Liver (tissue), 9 donors: ENCODE data around the gene HIP1R. TPM values are rescaled to one million over a fixed set of nuclear protein-coding genes. Genes with fewer than 3 reads are reported as not detected.

ENCODE experiments used
- DNase-seq: peaks from one replicate; pipeline ENCODE4 v3.0.0-alpha.2; 2017; ENCODE audit warnings: low spot score
- H3K27ac ChIP-seq, 2 donors: one replicate each; pipeline ENCODE4 v1.7.0; 2013; ENCODE audit warnings: inconsistent platforms in 2 of 2, low read length in 2 of 2, control low read depth in 1 of 2, low read depth in 1 of 2, mild to moderate bottlenecking in 1 of 2
- H3K27me3 ChIP-seq, 4 donors: one replicate each; pipeline versions ENCODE4 v1.6.1 to v1.7.0; 2013; ENCODE audit warnings: low read length in 3 of 4, inconsistent platforms in 1 of 4, mild to moderate bottlenecking in 1 of 4, moderate library complexity in 1 of 4; ENCODE audit not compliant: control insufficient read depth in 4 of 4, insufficient read depth in 4 of 4
- H3K36me3 ChIP-seq, 4 donors: one replicate each; pipeline versions ENCODE4 v1.6.1 to v1.7.0; 2013; ENCODE audit warnings: low read length in 3 of 4, mild to moderate bottlenecking in 3 of 4, low read depth in 1 of 4, moderate library complexity in 1 of 4; ENCODE audit not compliant: control insufficient read depth in 4 of 4, insufficient read depth in 3 of 4
- H3K4me1 ChIP-seq, 4 donors: one replicate each; pipeline versions ENCODE4 v1.6.1 to v1.7.0; 2013; ENCODE audit warnings: low read length in 3 of 4, mild to moderate bottlenecking in 3 of 4, moderate library complexity in 1 of 4; ENCODE audit not compliant: control insufficient read depth in 4 of 4, insufficient read depth in 4 of 4
- H3K4me3 ChIP-seq, 3 donors: one replicate each; pipeline versions ENCODE4 v1.6.1 to v1.7.0; 2013; ENCODE audit warnings: low read length in 3 of 3, control low read depth in 1 of 3, low read depth in 1 of 3, mild to moderate bottlenecking in 1 of 3
- H3K9ac ChIP-seq, 2 donors: one replicate each; pipeline ENCODE4 v1.7.0; 2013; ENCODE audit warnings: low read length in 2 of 2, mild to moderate bottlenecking in 2 of 2, moderate library complexity in 2 of 2, control low read depth in 1 of 2, low read depth in 1 of 2
- H3K9me3 ChIP-seq, 4 donors: one replicate each; pipeline versions ENCODE4 v1.6.1 to v1.7.0; 2013; ENCODE audit warnings: low read length in 3 of 4; ENCODE audit not compliant: control insufficient read depth in 4 of 4
- EGR1 ChIP-seq, 2 donors: IDR thresholded peaks; 2 replicates each; pipeline ENCODE4 v1.6.1; 2016 to 2018; ENCODE audit warnings: antibody characterized with exemption in 2 of 2, low read depth in 2 of 2
- FOXA1 ChIP-seq: IDR thresholded peaks from 2 replicates; pipeline ENCODE4 v1.6.1; 2016; ENCODE audit warnings: antibody characterized with exemption
- FOXA2 ChIP-seq: IDR thresholded peaks from 2 replicates; pipeline ENCODE4 v1.6.1; 2016; ENCODE audit warnings: antibody characterized with exemption
- GABPA ChIP-seq, 2 donors: IDR thresholded peaks in 1 of 2; conservative IDR thresholded peaks in 1 of 2; 2 replicates each; pipeline ENCODE4 v1.6.1; 2016; ENCODE audit warnings: antibody characterized with exemption in 2 of 2, mild to moderate bottlenecking in 1 of 2, moderate library complexity in 1 of 2
- HNF4A ChIP-seq, 2 donors: conservative IDR thresholded peaks; 2 replicates each; pipeline ENCODE4 v1.6.1; 2016; ENCODE audit warnings: antibody characterized with exemption in 2 of 2, mild to moderate bottlenecking in 2 of 2
- HNF4G ChIP-seq: IDR thresholded peaks from 2 replicates; pipeline ENCODE4 v1.6.1; 2016; ENCODE audit warnings: antibody characterized with exemption
- JUND ChIP-seq, 2 donors: IDR thresholded peaks; 2 replicates each; pipeline ENCODE4 v1.6.1; 2016; ENCODE audit warnings: antibody characterized with exemption in 2 of 2
- NR2F2 ChIP-seq: IDR thresholded peaks from 2 replicates; pipeline ENCODE4 v1.6.1; 2016; ENCODE audit warnings: antibody characterized with exemption
- RAD21 ChIP-seq, 2 donors: IDR thresholded peaks; 2 replicates each; pipeline ENCODE4 v1.6.1; 2016; ENCODE audit warnings: antibody characterized with exemption in 2 of 2, mild to moderate bottlenecking in 2 of 2
- RXRA ChIP-seq, 2 donors: IDR thresholded peaks; 2 replicates each; pipeline ENCODE4 v1.6.1; 2017 to 2018; ENCODE audit warnings: antibody characterized with exemption in 2 of 2, mild to moderate bottlenecking in 1 of 2
- SP1 ChIP-seq: IDR thresholded peaks from 2 replicates; pipeline ENCODE4 v1.6.1; 2018; ENCODE audit warnings: antibody characterized with exemption, mild to moderate bottlenecking
- TAF1 ChIP-seq: conservative IDR thresholded peaks from 2 replicates; pipeline ENCODE4 v1.6.1; 2016; ENCODE audit warnings: antibody characterized with exemption, mild to moderate bottlenecking
- YY1 ChIP-seq: IDR thresholded peaks from 2 replicates; pipeline ENCODE4 v1.6.1; 2016; ENCODE audit warnings: antibody characterized with exemption, mild to moderate bottlenecking
- WGBS: extraction: QIAGEN DNeasy Blood & Tissue Kit; methylation state at CpG from one replicate; pipeline ENCODE4 v1.1.7; 2013; 5-methylcytosine and 5-hydroxymethylcytosine counted together
- polyA plus RNA-seq, 2 donors: library from polyadenylated mRNA; stranded (reverse) in 1 of 2; unstranded in 1 of 2; fragments of 200-250 nt in 1 of 2; fragments of >200 nt in 1 of 2; fragmentation: Nextera tagmentation in 1 of 2; extraction: Ambion mirVana in 1 of 2; gene quantifications; one replicate each; pipeline versions ENCODE4 v1.2.1 to v1.2.3, GENCODE V29; 2013 to 2015
- total RNA-seq, 2 donors: library from RNA; depleted of rRNA; stranded (reverse); fragments of >200 nt; gene quantifications; one replicate each; pipeline ENCODE4 v1.2.3, GENCODE V29; 2014
- TF ChIP-seq, protein P1 (sequence below): IDR thresholded peaks from 2 replicates; pipeline ENCODE4 v1.6.1; 2016; ENCODE audit warnings: antibody characterized with exemption
- TF ChIP-seq, protein P2 (sequence below): fragments of 150-350 bp; IDR thresholded peaks from 2 replicates; pipeline ENCODE4 v1.5.1; 2017; ENCODE audit warnings: improper control_type of control experiment, low read depth, low read length; ENCODE audit not compliant: missing input control
- TF ChIP-seq, protein P3 (sequence below): IDR thresholded peaks from 2 replicates; pipeline ENCODE4 v1.6.1; 2016; ENCODE audit warnings: antibody characterized with exemption
- TF ChIP-seq, protein P4 (sequence below): IDR thresholded peaks from 2 replicates; pipeline ENCODE4 v1.6.1; 2016; ENCODE audit warnings: antibody characterized with exemption, mild to moderate bottlenecking
- TF ChIP-seq, protein P5 (sequence below): IDR thresholded peaks from 2 replicates; pipeline ENCODE4 v1.6.1; 2016; ENCODE audit warnings: antibody characterized with exemption
- donor health status: healthy.
- donor health status: healthy.
- donor health status: healthy.
- donor health status: healthy.
- donor health status: healthy.

HIP1R gene
- total and polyA plus RNA-seq, 4 donors, result 12.4 to 52.5 (median 17.0) TPM

- Histone ChIP-seq H3K4me3 (peak overlapping the region in 1 of 3 donors; percentile 14), H3K36me3 (peaks cover 0 to 2% (median 0%) of the 10 kb centered on the region in 4 donors), H3K27ac (peak overlapping the region; percentile 83 to 90), H3K9me3 (no peaks in the 10 kb centered on the region), H3K9ac (peak overlapping the region in 1 of 2 donors; percentile 60), H3K27me3 (no peaks in the 10 kb centered on the region), H3K4me1 (peaks cover 0 to 35% (median 16%) of the 10 kb centered on the region in 4 donors)
- no peak for DNase-seq
- no peak for TF ChIP-seq HNF4G
- peak; percentile 96 for TF ChIP-seq RXRA (IDR thresholded peaks at IDR 0.05)
- no peak for TF ChIP-seq TAF1
- peak; percentile 67 for TF ChIP-seq YY1
- peak; percentile 32 to 40 for TF ChIP-seq HNF4A (conservative IDR thresholded peaks at IDR 0.05)
- TF ChIP-seq FOXA2, result peak; percentile 33
- peak in 1 of 2 donors; percentile 17 for TF ChIP-seq EGR1 (IDR thresholded peaks at IDR 0.05; ENCODE audit: low read depth in 2 of 2)
- peak; percentile 26 to 57 for TF ChIP-seq GABPA (IDR thresholded peaks at IDR 0.05 in 1 of 2, conservative IDR thresholded peaks at IDR 0.05 in 1 of 2)
- TF ChIP-seq, protein P1, sequence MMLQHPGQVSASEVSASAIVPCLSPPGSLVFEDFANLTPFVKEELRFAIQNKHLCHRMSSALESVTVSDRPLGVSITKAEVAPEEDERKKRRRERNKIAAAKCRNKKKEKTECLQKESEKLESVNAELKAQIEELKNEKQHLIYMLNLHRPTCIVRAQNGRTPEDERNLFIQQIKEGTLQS, result peak; percentile 44
- peak; percentile 70 for TF ChIP-seq FOXA1
- peak; percentile 60 for TF ChIP-seq NR2F2
- TF ChIP-seq, protein P2, sequence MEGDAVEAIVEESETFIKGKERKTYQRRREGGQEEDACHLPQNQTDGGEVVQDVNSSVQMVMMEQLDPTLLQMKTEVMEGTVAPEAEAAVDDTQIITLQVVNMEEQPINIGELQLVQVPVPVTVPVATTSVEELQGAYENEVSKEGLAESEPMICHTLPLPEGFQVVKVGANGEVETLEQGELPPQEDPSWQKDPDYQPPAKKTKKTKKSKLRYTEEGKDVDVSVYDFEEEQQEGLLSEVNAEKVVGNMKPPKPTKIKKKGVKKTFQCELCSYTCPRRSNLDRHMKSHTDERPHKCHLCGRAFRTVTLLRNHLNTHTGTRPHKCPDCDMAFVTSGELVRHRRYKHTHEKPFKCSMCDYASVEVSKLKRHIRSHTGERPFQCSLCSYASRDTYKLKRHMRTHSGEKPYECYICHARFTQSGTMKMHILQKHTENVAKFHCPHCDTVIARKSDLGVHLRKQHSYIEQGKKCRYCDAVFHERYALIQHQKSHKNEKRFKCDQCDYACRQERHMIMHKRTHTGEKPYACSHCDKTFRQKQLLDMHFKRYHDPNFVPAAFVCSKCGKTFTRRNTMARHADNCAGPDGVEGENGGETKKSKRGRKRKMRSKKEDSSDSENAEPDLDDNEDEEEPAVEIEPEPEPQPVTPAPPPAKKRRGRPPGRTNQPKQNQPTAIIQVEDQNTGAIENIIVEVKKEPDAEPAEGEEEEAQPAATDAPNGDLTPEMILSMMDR, result no peak
- TF ChIP-seq, protein P3, sequence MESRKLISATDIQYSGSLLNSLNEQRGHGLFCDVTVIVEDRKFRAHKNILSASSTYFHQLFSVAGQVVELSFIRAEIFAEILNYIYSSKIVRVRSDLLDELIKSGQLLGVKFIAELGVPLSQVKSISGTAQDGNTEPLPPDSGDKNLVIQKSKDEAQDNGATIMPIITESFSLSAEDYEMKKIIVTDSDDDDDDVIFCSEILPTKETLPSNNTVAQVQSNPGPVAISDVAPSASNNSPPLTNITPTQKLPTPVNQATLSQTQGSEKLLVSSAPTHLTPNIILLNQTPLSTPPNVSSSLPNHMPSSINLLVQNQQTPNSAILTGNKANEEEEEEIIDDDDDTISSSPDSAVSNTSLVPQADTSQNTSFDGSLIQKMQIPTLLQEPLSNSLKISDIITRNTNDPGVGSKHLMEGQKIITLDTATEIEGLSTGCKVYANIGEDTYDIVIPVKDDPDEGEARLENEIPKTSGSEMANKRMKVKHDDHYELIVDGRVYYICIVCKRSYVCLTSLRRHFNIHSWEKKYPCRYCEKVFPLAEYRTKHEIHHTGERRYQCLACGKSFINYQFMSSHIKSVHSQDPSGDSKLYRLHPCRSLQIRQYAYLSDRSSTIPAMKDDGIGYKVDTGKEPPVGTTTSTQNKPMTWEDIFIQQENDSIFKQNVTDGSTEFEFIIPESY, result peak; percentile 38
- peak; percentile 86 for TF ChIP-seq SP1
- peak in 1 of 2 donors; percentile 34 for TF ChIP-seq RAD21 (IDR thresholded peaks at IDR 0.05)
- TF ChIP-seq, protein P4, sequence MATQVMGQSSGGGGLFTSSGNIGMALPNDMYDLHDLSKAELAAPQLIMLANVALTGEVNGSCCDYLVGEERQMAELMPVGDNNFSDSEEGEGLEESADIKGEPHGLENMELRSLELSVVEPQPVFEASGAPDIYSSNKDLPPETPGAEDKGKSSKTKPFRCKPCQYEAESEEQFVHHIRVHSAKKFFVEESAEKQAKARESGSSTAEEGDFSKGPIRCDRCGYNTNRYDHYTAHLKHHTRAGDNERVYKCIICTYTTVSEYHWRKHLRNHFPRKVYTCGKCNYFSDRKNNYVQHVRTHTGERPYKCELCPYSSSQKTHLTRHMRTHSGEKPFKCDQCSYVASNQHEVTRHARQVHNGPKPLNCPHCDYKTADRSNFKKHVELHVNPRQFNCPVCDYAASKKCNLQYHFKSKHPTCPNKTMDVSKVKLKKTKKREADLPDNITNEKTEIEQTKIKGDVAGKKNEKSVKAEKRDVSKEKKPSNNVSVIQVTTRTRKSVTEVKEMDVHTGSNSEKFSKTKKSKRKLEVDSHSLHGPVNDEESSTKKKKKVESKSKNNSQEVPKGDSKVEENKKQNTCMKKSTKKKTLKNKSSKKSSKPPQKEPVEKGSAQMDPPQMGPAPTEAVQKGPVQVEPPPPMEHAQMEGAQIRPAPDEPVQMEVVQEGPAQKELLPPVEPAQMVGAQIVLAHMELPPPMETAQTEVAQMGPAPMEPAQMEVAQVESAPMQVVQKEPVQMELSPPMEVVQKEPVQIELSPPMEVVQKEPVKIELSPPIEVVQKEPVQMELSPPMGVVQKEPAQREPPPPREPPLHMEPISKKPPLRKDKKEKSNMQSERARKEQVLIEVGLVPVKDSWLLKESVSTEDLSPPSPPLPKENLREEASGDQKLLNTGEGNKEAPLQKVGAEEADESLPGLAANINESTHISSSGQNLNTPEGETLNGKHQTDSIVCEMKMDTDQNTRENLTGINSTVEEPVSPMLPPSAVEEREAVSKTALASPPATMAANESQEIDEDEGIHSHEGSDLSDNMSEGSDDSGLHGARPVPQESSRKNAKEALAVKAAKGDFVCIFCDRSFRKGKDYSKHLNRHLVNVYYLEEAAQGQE, result peak; percentile 65
- TF ChIP-seq, protein P5, sequence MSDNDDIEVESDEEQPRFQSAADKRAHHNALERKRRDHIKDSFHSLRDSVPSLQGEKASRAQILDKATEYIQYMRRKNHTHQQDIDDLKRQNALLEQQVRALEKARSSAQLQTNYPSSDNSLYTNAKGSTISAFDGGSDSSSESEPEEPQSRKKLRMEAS, result peak; percentile 85
- peak in 1 of 2 donors; percentile 67 for TF ChIP-seq JUND (IDR thresholded peaks at IDR 0.05)
- 9% methylated on average over 12 of the region's 12 CpGs for WGBS
These were observed 53.0 kb downstream of the HIP1R start for GRCh38 chr12:122888232-122888752.
